ENCODE measurements around the gene DAPK1.

DAPK1 gene

GRCh38 chr9:87618226-87618625 lies 120.6 kb downstream of the DAPK1 start:
- no peak for DNase-seq

GRCh38 chr9:87618931-87619330 lies 121.3 kb downstream of the DAPK1 start:
- DNase-seq, result no peak

- no peak for DNase-seq
Observed at GRCh38 chr9:87619346-87619745, 121.7 kb downstream of the DAPK1 start.

GRCh38 chr9:87620731-87621322 lies 123.2 kb downstream of the DAPK1 start:
- DNase-seq, result no peak

- no peak for DNase-seq
Observed at GRCh38 chr9:87622098-87622497, 124.4 kb downstream of the DAPK1 start.

- DNase-seq, result no peak
Observed at GRCh38 chr9:87622923-87623322, 125.3 kb downstream of the DAPK1 start.

GRCh38 chr9:87628346-87628745 lies 130.7 kb downstream of the DAPK1 start:
- DNase-seq, result no peak

- no peak for DNase-seq
Observed at GRCh38 chr9:87629104-87629503, 131.4 kb downstream of the DAPK1 start.

GRCh38 chr9:87630266-87630665 lies 132.6 kb downstream of the DAPK1 start:
- DNase-seq, result no peak

GRCh38 chr9:87630846-87631245 lies 133.2 kb downstream of the DAPK1 start:
- no peak for DNase-seq

- DNase-seq, result no peak
Observed at GRCh38 chr9:87635656-87636501, 138.2 kb downstream of the DAPK1 start.

- DNase-seq, result no peak
Observed at GRCh38 chr9:87638292-87638691, 140.6 kb downstream of the DAPK1 start.

- DNase-seq, result no peak
Observed at GRCh38 chr9:87639949-87640348, 142.3 kb downstream of the DAPK1 start.

GRCh38 chr9:87640385-87640795 lies 142.7 kb downstream of the DAPK1 start:
- no peak for DNase-seq

GRCh38 chr9:87641067-87641466 lies 143.4 kb downstream of the DAPK1 start:
- DNase-seq, result no peak

GRCh38 chr9:87642330-87643106 lies 144.9 kb downstream of the DAPK1 start:
- no peak for DNase-seq

GRCh38 chr9:87643107-87643650 lies 145.5 kb downstream of the DAPK1 start:
- DNase-seq, result no peak

- no peak for DNase-seq
Observed at GRCh38 chr9:87643778-87644570, 146.3 kb downstream of the DAPK1 start.

GRCh38 chr9:87644659-87645058 lies 147.0 kb downstream of the DAPK1 start:
- DNase-seq, result no peak

GRCh38 chr9:87646546-87646945 lies 148.9 kb downstream of the DAPK1 start:
- DNase-seq, result no peak

GRCh38 chr9:87647114-87647513 lies 149.4 kb downstream of the DAPK1 start:
- no peak for DNase-seq

- no peak for DNase-seq
Observed at GRCh38 chr9:87648606-87649005, 150.9 kb downstream of the DAPK1 start.

Data from NCI-H446 treated with DMSO at 0.1 percent for 48 hours (cell line).